Upper lobe of left lung (tissue), 4 donors: ENCODE results near the gene FBN3.

Experiments
- POLR2A ChIP-seq, 4 donors: fragments of 450-650 bp; IDR thresholded peaks; one replicate each; pipeline ENCODE4 v1.5.1; 2016 to 2017; ENCODE audit warnings: antibody characterized with exemption in 4 of 4, mild to moderate bottlenecking in 2 of 4
- TF ChIP-seq, protein P1 (sequence below), 6 experiments: fragments of 450-650 bp in 4 of 6; fragments of 200-600 bp in 2 of 6; sonication (generic) in 2 of 6; IDR thresholded peaks; one replicate each; pipeline ENCODE4 v1.5.1; 2016 to 2019; ENCODE audit warnings: antibody characterized with exemption in 6 of 6

DNA sequence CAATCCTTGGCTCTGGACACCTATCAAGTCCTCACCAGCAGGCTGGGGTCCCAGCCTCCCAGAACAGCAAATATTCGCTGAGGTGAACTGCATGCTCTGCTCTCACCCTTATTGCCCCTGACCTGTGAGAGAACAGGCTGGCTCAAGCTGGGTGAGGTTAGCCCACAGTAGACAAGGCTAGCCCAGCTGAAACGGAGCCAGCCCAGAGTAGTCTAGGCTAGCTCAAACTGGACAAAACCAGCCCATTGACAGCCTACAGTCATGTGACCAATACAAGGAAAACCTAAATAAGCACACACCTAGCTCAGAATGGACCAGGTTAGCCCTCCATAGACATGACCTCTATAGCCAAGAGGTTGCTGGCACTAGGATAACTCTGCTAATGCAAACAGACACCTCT is 58.4 kb downstream of the FBN3 start:
- TF ChIP-seq POLR2A (IDR thresholded peaks at IDR 0.05), result no peak
- TF ChIP-seq, protein P1, sequence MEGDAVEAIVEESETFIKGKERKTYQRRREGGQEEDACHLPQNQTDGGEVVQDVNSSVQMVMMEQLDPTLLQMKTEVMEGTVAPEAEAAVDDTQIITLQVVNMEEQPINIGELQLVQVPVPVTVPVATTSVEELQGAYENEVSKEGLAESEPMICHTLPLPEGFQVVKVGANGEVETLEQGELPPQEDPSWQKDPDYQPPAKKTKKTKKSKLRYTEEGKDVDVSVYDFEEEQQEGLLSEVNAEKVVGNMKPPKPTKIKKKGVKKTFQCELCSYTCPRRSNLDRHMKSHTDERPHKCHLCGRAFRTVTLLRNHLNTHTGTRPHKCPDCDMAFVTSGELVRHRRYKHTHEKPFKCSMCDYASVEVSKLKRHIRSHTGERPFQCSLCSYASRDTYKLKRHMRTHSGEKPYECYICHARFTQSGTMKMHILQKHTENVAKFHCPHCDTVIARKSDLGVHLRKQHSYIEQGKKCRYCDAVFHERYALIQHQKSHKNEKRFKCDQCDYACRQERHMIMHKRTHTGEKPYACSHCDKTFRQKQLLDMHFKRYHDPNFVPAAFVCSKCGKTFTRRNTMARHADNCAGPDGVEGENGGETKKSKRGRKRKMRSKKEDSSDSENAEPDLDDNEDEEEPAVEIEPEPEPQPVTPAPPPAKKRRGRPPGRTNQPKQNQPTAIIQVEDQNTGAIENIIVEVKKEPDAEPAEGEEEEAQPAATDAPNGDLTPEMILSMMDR (IDR thresholded peaks at IDR 0.05), result no peak
